NCI-H748 (cell line): Measurements from ENCODE around the gene PATJ.
"Not testable (repeated sequence)": the region's sequence is repeated elsewhere in the genome, so short reads cannot be mapped to it uniquely, and the experiment has no call there.

Experiments
- DNase-seq: peaks from one replicate; lab custom pipeline; 2025; ENCODE audit not compliant: unreplicated experiment; lab: John Stamatoyannopoulos, UW

PATJ gene

DNA sequence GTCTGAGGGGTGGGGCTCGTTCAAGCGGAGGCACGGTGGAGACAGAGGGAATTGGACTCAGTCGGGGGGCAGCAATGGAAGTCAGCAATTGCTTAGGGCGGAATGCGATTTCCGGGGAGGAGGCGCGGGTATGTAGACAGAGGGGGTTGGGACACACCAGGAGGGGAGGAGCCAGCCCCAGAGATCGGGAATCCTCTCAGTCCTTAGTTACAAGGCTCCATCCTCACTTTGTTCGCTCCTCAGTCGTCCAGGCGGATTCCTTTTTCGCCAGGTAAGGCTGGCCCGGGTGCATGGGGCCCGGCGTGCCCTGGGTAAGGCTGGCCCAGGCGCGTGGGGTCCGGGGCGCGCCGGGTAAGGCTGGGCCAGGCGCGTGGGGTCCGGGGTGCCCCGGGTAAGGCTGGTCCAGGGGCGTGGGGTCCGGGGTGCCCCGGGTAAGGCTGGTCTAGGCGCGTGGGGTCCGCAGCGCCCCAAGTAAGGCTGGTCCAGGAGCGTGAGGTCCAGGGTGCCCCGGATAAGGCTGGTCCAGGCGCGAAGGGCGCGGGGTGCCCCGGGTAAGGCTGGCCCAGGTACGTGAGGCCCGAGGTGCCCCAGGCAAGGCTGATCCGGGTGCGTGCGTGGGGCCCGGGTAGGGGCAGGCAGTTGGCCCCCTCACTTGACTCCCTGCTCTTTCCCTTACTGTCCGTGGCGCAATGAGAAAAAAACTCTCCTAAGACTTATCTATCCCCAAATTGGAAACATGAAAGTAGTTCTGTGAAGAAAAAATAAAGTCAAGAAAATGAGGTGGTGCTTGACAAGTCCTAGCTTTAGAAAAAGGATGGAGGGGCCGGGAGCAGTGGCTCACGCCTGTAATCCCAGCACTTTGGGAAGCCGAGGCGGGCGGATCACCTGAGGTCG is 452.6 kb downstream of the PATJ start, which contains the start of gene L1TD1:
L1TD1 (plus strand) TSS at position 199 of the 894 bp plus-strand sequence. CDS start 11,780 bp downstream, outside the sequence.
- no peak for DNase-seq

GRCh38 chr1:62196086-62196690 is 453.9 kb downstream of the PATJ start:
- DNase-seq = no peak

- DNase-seq = no peak
These were observed 455.9 kb downstream of the PATJ start for GRCh38 chr1:62198069-62198780.

DNA sequence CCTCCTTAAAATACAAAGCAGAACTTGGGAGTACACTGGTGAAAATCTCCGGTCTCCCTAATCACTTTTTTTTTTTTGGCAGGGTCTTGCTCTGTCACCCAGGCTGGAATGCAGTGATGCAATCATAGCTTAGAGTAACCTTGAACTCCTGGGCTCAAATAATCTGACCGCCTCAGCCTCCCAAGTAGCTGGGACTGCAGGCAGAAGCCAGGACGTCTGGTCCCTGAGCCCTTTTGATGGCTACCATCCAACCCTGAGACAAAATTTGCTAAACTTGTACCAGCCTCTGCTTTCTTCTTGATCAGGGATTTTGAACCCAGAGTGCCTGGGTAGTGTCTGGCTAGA is 456.5 kb downstream of the PATJ start:
- DNase-seq = no peak

- no peak for DNase-seq
These were observed 464.9 kb downstream of the PATJ start for GRCh38 chr1:62207187-62207586.

DNA sequence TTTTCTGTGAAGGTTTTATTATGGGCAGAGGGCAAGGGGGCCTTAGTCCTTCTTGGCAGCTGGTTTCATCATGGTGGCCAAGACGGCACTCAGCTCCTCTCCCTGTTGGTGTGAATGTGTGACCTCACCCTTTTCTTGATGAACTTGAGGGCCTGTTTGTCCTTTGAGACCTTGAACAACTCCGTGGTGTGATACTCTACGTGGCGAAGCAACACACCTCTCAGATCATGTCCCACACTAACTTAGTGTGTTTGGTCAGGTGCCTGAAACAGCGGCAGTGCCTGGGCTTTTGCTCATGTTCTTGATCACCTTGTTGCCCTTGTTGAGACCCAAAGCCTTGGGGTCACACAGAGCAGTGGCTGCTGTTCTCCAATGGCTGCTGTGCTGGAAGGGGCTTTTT is 465.8 kb downstream of the PATJ start:
- DNase-seq = no peak

DNA sequence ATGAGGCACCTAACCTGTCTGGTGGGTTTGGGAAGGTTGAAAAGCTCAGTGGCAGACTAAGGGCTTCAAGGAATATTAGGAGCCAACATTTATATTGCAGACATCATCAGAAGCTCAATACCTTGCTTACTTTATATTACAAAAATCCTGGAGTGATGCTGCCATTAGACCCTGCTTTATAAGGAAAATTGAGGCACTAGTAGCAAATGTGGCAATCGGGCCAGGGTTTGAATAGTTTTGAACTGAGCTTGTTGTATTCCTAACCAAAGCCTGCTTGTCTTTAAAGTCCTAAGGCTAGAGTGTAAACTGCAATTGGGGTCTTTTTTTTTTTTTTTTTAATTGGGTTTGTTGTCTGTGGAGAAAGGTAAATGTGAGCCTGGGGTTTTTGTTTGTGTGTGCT is 466.7 kb downstream of the PATJ start:
- no peak for DNase-seq

DNA sequence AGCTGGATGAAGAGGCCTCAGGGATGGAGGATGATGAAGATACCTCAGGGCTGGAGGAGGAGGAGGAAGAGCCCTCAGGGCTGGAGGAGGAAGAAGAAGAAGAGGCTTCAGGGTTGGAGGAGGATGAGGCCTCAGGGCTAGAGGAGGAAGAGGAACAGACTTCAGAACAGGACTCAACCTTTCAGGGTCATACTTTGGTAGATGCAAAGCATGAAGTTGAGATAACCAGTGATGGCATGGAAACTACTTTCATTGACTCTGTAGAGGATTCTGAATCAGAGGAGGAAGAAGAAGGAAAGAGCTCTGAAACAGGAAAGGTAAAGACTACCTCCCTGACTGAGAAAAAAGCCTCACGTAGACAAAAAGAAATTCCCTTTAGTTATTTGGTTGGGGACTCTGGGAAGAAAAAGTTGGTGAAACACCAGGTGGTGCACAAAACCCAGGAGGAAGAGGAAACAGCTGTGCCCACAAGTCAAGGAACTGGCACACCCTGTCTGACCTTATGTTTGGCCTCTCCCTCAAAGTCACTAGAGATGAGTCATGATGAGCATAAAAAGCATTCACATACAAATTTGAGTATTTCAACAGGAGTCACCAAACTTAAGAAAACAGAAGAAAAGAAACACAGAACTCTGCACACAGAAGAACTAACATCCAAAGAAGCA is 467.8 kb downstream of the PATJ start:
- no peak for DNase-seq

GRCh38 chr1:62210960-62211359 is 468.7 kb downstream of the PATJ start:
- peak; percentile 11 for DNase-seq

DNA sequence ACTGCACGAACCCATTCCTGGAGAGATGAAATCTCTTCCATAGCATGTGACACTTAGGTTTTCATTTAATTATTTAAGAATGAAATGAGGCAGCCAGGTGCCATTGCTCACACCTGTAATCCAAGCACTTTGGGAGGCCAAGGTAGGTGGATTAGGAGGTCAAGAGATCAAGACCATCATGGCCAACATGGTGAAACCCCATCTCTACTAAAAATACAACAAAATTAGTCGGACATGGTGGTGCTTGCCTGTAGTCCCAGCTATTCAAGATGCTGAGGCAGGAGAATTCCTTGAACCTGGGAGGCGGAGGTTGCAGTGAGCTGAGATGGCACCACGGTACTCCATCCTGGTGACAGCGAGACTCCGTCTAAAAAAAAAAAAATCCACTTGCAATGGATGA is 470.1 kb downstream of the PATJ start:
- no peak for DNase-seq

DNA sequence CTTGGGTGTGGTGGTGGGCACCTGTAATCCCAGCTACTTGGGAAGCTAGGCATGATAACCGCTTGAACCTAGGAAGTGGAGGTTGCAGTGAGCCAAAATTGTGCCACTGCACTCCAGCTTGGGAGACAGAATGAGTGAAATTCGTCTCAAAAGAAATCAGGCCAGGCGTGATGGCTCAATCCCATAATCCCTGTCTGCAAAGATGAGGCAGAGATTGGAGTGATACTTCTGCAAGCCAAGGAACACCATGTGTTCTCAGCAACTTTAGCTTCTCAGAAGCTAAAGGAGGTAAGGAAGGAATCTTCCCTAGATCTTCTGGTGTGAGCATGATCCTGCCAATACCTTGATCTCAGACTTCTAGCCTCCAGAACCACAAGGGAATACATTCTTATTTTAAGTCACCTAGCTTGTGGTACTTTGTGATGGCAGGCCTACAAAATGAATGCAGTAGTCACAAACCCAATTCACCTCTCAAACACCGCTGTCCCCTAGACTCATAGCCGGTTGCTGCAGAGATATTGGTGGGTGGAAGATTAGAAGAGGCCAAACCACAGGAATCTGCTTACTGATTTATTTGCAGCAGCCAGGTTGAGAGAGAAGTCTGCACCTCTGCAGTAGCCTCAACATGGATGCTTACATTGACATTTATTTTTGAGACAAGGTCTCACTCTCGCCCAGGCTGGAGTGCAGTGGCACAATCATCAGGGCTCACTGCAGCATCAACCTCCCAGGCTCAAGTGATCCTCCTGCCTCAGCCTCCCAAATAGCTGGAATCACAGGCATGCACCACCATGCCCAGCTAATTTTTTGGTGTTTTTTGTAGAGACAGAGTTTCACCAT is 471.0 kb downstream of the PATJ start:
- DNase-seq = no peak

DNA sequence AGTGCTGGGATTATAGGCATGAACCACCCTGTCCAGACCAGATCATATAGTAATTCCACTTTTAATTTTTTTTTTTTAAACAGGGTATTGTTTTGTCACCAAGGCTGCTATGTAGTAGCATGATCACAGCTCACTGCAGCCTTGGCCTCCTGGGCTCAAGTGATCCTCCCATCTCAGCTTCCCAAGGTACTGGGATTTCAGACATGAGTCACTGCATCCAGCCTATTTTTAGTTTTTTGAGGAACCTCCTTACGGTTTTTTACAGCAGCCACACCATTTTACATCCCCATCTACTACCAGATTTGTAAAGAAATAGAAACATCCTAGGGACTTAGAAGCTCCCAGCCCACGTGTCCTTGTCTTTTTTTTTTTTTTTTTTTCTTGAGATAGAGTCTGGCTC is 476.3 kb downstream of the PATJ start:
- DNase-seq = no peak

DNA sequence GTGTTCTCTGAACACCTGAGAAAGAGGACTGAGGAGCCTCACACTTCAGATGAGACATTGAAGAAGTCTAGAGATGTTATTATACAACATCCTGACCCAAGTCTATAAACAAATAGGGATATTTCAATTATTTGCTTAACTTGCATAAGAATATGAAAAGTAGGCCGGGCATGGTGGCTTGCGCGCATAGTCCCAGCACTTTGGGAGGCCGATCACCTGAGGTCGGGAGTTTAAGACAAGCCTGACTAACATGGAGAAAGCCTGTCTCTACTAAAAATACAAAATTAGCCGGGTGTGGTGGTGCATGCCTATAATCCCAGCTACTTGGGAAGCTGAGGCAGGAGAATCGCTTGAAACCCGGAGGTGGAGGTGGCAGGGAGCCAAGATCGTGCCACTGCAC is 478.2 kb downstream of the PATJ start:
- DNase-seq = not testable (repeated sequence)

- DNase-seq = no peak
These were observed 478.9 kb downstream of the PATJ start for GRCh38 chr1:62221171-62221570.

GRCh38 chr1:62222321-62222720 is 480.0 kb downstream of the PATJ start:
- DNase-seq = no peak

GRCh38 chr1:62224182-62224581 is 481.9 kb downstream of the PATJ start:
- no peak for DNase-seq

GRCh38 chr1:62227496-62227895 is 485.2 kb downstream of the PATJ start:
- DNase-seq = no peak
